HG03469 (cell line): Measurements from ENCODE around the gene HSBP1L1.
A peak's percentile ranks its signal among the peaks of the same experiment; 100 is the strongest.
"Not testable (repeated sequence)": the region's sequence is repeated elsewhere in the genome, so short reads cannot be mapped to it uniquely, and the experiment has no call there.

ENCODE experiments used
- ATAC-seq: cut with Tn5 transposase; IDR thresholded peaks from one replicate; pipeline ENCODE4 v1.9.1; 2021; ENCODE audit warnings: mild to moderate bottlenecking, moderate library complexity, moderate number of reproducible peaks; ENCODE audit not compliant: unreplicated experiment

Gene HSBP1L1

GRCh38 chr18:79982736-79983135 lies 18.3 kb downstream of the HSBP1L1 start:
- no peak for ATAC-seq

GRCh38 chr18:79983253-79983652 lies 18.8 kb downstream of the HSBP1L1 start:
- ATAC-seq: no peak

- no peak for ATAC-seq
Observed at GRCh38 chr18:79983793-79984192, 19.4 kb downstream of the HSBP1L1 start.

GRCh38 chr18:79985172-79985571 lies 20.7 kb downstream of the HSBP1L1 start:
- no peak for ATAC-seq

- no peak for ATAC-seq
Observed at GRCh38 chr18:79986726-79987125, 22.3 kb downstream of the HSBP1L1 start.

- ATAC-seq: no peak
Observed at GRCh38 chr18:79987566-79987965, 23.1 kb downstream of the HSBP1L1 start.

GRCh38 chr18:79988071-79988450 lies 23.6 kb downstream of the HSBP1L1 start:
- peak; percentile 29 for ATAC-seq

- peak; percentile 95 for ATAC-seq
Observed at GRCh38 chr18:79988451-79989194, 24.2 kb downstream of the HSBP1L1 start, which contains the start of gene TXNL4A. Gene TXNL4A, minus strand, starts transcription at chr18:79988563. Its CDS starts 171 bp downstream, at chr18:79988392.

- no peak for ATAC-seq
Observed at GRCh38 chr18:79989195-79989497, 24.7 kb downstream of the HSBP1L1 start.

GRCh38 chr18:79991494-79991893 lies 27.1 kb downstream of the HSBP1L1 start:
- ATAC-seq: no peak

GRCh38 chr18:79999701-80000100 lies 35.3 kb downstream of the HSBP1L1 start:
- not testable (repeated sequence) for ATAC-seq

GRCh38 chr18:80000877-80001276 lies 36.4 kb downstream of the HSBP1L1 start:
- no peak for ATAC-seq

- ATAC-seq: no peak
Observed at GRCh38 chr18:80002468-80002867, 38.0 kb downstream of the HSBP1L1 start.

- no peak for ATAC-seq
Observed at GRCh38 chr18:80004600-80005342, 40.3 kb downstream of the HSBP1L1 start.

GRCh38 chr18:80006724-80007123 lies 42.3 kb downstream of the HSBP1L1 start:
- no peak for ATAC-seq

- ATAC-seq: no peak
Observed at GRCh38 chr18:80009661-80010550, 45.5 kb downstream of the HSBP1L1 start.

- ATAC-seq: no peak
Observed at GRCh38 chr18:80010551-80010906, 46.1 kb downstream of the HSBP1L1 start.

GRCh38 chr18:80011496-80012137 lies 47.2 kb downstream of the HSBP1L1 start:
- ATAC-seq: not testable (repeated sequence)

- ATAC-seq: no peak
Observed at GRCh38 chr18:80012714-80013113, 48.3 kb downstream of the HSBP1L1 start.
